ENCODE data around the gene DDOST. TPM values are rescaled to one million over a fixed set of nuclear protein-coding genes. Genes with fewer than 3 reads are reported as not detected.

Gene DDOST
- total RNA-seq (100 to 1,000 TPM; 211 to 246 TPM), polyA plus RNA-seq (ENCODE audit: insufficient read length in 6 of 6) (100 to 1,000 TPM; 189 to 212 (median 201) TPM)
- long read RNA-seq, donor 1, transcript DDOST-202 (11 exons, 2,126 nt) = major isoform, 127 of 215 reads
- long read RNA-seq, donor 1, partial matches to known transcripts = 84 of 215 reads
- long read RNA-seq, donor 1, other reads (novel, unspliced or antisense) = 0 of 215 reads
- long read RNA-seq, donor 2, transcript DDOST-202 (11 exons, 2,126 nt) = major isoform, 101 of 142 reads
- long read RNA-seq, donor 2, partial matches to known transcripts = 40 of 142 reads
- long read RNA-seq, donor 2, other reads (novel, unspliced or antisense) = 0 of 142 reads
- long read RNA-seq, donor 3, transcript DDOST-202 (11 exons, 2,126 nt) = major isoform, 104 of 111 reads
- long read RNA-seq, donor 3, partial matches to known transcripts = 5 of 111 reads
- long read RNA-seq, donor 3, other reads (novel, unspliced or antisense) = 0 of 111 reads
- long read RNA-seq, donor 4, transcript DDOST-202 (11 exons, 2,126 nt) = major isoform, 131 of 137 reads
- long read RNA-seq, donor 4, partial matches to known transcripts = 1 of 137 reads
- long read RNA-seq, donor 4, other reads (novel, unspliced or antisense) = 5 of 137 reads
- long read RNA-seq, donor 5, transcript DDOST-202 (11 exons, 2,126 nt) = major isoform, 105 of 142 reads
- long read RNA-seq, donor 5, partial matches to known transcripts = 37 of 142 reads
- long read RNA-seq, donor 5, other reads (novel, unspliced or antisense) = 0 of 142 reads
- long read RNA-seq, donor 6, transcript DDOST-202 (11 exons, 2,126 nt) = major isoform, 140 of 190 reads
- long read RNA-seq, donor 6, partial matches to known transcripts = 50 of 190 reads
- long read RNA-seq, donor 6, other reads (novel, unspliced or antisense) = 0 of 190 reads
- long read RNA-seq, donor 7, transcript DDOST-202 (11 exons, 2,126 nt) = major isoform, 68 of 89 reads
- long read RNA-seq, donor 7, partial matches to known transcripts = 20 of 89 reads
- long read RNA-seq, donor 7, other reads (novel, unspliced or antisense) = 0 of 89 reads
- long read RNA-seq, donor 8, transcript DDOST-202 (11 exons, 2,126 nt) = major isoform, 80 of 110 reads
- long read RNA-seq, donor 8, partial matches to known transcripts = 27 of 110 reads
- long read RNA-seq, donor 8, other reads (novel, unspliced or antisense) = 0 of 110 reads
- long read RNA-seq, donor 9, partial matches to known transcripts = 0 of 1 reads
- long read RNA-seq, donor 9, other reads (novel, unspliced or antisense) = 0 of 1 reads
- long read RNA-seq, donor 10, transcript DDOST-202 (11 exons, 2,126 nt) = major isoform, 158 of 168 reads
- long read RNA-seq, donor 10, partial matches to known transcripts = 1 of 168 reads
- long read RNA-seq, donor 10, other reads (novel, unspliced or antisense) = 6 of 168 reads
- long read RNA-seq, donor 11, transcript DDOST-202 (11 exons, 2,126 nt) = major isoform, 62 of 92 reads
- long read RNA-seq, donor 11, partial matches to known transcripts = 26 of 92 reads
- long read RNA-seq, donor 11, other reads (novel, unspliced or antisense) = 0 of 92 reads
- long read RNA-seq, donor 12, transcript DDOST-202 (11 exons, 2,126 nt) = major isoform, 83 of 137 reads
- long read RNA-seq, donor 12, partial matches to known transcripts = 52 of 137 reads
- long read RNA-seq, donor 12, other reads (novel, unspliced or antisense) = 0 of 137 reads

- Histone ChIP-seq H3K27me3 (no peaks in the 10 kb centered on the region), H3K4me3 (peak within 1 kb of the TSS; percentile 68 to 94), H3K27ac (peak within 1 kb of the TSS; percentile 57 to 67), H3K4me1 (peaks cover 13 to 28% of the 10 kb centered on the region in 2 donors), H3K9me3 (no peaks in the 10 kb centered on the region), H3K36me3 (peaks cover 0 to 25% of the 10 kb centered on the region in 2 donors)
- TF ChIP-seq, protein P1, sequence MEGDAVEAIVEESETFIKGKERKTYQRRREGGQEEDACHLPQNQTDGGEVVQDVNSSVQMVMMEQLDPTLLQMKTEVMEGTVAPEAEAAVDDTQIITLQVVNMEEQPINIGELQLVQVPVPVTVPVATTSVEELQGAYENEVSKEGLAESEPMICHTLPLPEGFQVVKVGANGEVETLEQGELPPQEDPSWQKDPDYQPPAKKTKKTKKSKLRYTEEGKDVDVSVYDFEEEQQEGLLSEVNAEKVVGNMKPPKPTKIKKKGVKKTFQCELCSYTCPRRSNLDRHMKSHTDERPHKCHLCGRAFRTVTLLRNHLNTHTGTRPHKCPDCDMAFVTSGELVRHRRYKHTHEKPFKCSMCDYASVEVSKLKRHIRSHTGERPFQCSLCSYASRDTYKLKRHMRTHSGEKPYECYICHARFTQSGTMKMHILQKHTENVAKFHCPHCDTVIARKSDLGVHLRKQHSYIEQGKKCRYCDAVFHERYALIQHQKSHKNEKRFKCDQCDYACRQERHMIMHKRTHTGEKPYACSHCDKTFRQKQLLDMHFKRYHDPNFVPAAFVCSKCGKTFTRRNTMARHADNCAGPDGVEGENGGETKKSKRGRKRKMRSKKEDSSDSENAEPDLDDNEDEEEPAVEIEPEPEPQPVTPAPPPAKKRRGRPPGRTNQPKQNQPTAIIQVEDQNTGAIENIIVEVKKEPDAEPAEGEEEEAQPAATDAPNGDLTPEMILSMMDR (IDR thresholded peaks at IDR 0.05) = peak in 1 of 2 donors; percentile 50
- ATAC-seq = peak; percentile 98
- intact Hi-C loops (cut with DNase I) = no loop called here
- peak; percentile 94 to 98 (median 97) for DNase-seq
These were observed at the start of gene DDOST for GRCh38 chr1:20661207-20662109. Gene DDOST, minus strand, starts transcription at chr1:20661369. Its CDS starts 19 bp downstream, at chr1:20661350.

DNA sequence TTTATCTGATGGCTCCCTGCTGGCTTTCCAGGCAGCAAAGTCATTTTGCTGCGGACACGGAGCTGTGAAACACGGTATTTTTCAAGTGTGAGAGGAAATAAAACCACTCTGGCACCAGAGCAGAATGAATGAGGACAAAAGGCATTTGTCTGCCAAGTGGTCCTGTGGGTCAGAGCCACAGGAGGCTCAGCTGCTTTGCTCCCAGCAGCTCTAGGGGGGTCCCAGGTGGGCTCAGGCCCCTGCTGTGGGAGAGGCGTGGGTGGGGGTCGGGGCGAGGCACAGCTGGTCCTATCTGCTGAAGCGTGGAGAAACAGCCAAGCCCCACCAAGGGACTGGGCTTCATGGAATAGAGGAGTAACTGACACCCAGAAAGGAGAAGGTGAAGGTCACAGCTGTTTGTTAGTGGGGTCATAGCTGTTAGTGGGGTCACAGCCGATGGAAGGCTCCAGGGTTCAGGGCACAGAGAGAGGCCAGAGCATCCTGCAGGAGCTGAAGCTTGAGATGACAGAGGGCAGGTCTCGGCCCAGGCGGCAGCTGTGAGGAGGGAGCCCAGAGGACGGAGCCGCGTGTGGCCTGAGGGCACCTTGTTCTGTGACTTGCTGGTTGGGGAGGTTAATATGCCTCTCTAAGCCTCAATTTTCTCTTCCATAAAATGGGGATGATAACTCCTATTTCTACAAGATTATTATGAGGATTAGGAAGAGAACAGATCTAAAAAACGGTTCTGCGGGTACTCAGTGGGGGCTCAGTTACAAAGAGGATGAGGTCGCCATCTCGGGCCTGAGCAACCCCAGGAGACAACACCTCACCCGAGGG is 49.5 kb upstream of the DDOST start:
- H3K4me3 ChIP-seq = no peak overlapping the region
- DNase-seq (no peak), ATAC-seq (no peak)
- TF ChIP-seq, protein P1 (IDR thresholded peaks at IDR 0.05) = no peak
- H3K4me1 ChIP-seq = no peaks in the 10 kb centered on the region
- H3K27me3 ChIP-seq = peaks cover 0 to 26% of the 10 kb centered on the region in 2 donors
- intact Hi-C loops (cut with DNase I) = no loop called here
- no peaks in the 10 kb centered on the region for H3K9me3 ChIP-seq
- no peak overlapping the region for H3K27ac ChIP-seq
- no peaks in the 10 kb centered on the region for H3K36me3 ChIP-seq

DNA sequence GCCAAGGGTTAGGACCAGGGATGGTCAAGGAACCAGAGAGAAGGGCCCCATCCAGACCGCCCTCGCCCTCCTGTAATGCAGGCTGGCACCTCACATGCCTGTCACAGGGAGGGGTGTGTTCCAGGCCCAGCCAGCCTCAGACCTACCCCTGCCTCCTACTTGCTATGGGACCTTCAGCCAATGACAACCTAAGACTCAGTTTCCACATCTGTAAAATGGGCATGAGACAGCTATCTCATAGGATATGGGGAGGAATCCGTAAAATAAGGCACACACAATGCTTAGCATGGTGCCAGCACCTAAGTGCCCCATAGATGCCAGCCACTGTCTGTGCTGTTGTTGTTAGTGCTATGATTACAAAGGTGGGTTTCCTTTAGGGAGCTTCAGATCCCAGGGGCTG is 48.7 kb upstream of the DDOST start:
- TF ChIP-seq, protein P1 (IDR thresholded peaks at IDR 0.05) = no peak
- Histone ChIP-seq H3K4me1 (no peaks in the 10 kb centered on the region), H3K27me3 (peaks cover 0 to 18% of the 10 kb centered on the region in 2 donors), H3K4me3 (no peak overlapping the region), H3K36me3 (no peaks in the 10 kb centered on the region), H3K27ac (no peak overlapping the region), H3K9me3 (no peaks in the 10 kb centered on the region)
- ATAC-seq (no peak), DNase-seq (no peak)
- intact Hi-C loops (cut with DNase I) = no loop called here
